Measurements from ENCODE around the gene SPAAR.
A peak's percentile ranks its signal among the peaks of the same experiment; 100 is the strongest.

Gene SPAAR

GRCh38 chr9:35948451-35948850, 39.2 kb downstream of the SPAAR start:
- DNase-seq (ENCODE audit: low read depth, low spot score): no peak

- DNase-seq (ENCODE audit: low read depth, low spot score): no peak
Observed at GRCh38 chr9:35948901-35949318, 39.6 kb downstream of the SPAAR start.

GRCh38 chr9:35951736-35952135, 42.4 kb downstream of the SPAAR start:
- no peak for DNase-seq (ENCODE audit: low read depth, low spot score)

- DNase-seq (ENCODE audit: low read depth, low spot score): no peak
Observed at GRCh38 chr9:35952526-35953191, 43.4 kb downstream of the SPAAR start.

- DNase-seq (ENCODE audit: low read depth, low spot score): peak; percentile 39
Observed at GRCh38 chr9:35954942-35955546, 45.8 kb downstream of the SPAAR start.

GRCh38 chr9:35956651-35957050, 47.4 kb downstream of the SPAAR start:
- DNase-seq (ENCODE audit: low read depth, low spot score): no peak

GRCh38 chr9:35958104-35958837, 49.0 kb downstream of the SPAAR start, which contains the start of gene OR2S2:
OR2S2 (minus strand) TSS chr9:35958154; CDS start chr9:35958098, 56 bp downstream.
- DNase-seq (ENCODE audit: low read depth, low spot score): no peak

GRCh38 chr9:35960039-35960655, 50.9 kb downstream of the SPAAR start:
- no peak for DNase-seq (ENCODE audit: low read depth, low spot score)
